GM18507 (cell line): ENCODE results near the gene TM2D1.
"Not testable (repeated sequence)": the region's sequence is repeated elsewhere in the genome, so short reads cannot be mapped to it uniquely, and the experiment has no call there.

Source experiments
- DNase-seq: peaks from one replicate; pipeline ENCODE4 v3.0.0; 2011; ENCODE audit warnings: low read depth; ENCODE audit not compliant: insufficient read length; ENCODE audit errors: extremely low spot score
- FAIRE-seq: peaks from 2 replicates; lab custom pipeline; 2011; peaks lifted over from hg19 to GRCh38; lab: Jason Lieb, UNC

Gene TM2D1

GRCh38 chr1:61727544-61727943 is 2.6 kb upstream of the TM2D1 start:
- DNase-seq (no peak), FAIRE-seq (no peak)

DNA sequence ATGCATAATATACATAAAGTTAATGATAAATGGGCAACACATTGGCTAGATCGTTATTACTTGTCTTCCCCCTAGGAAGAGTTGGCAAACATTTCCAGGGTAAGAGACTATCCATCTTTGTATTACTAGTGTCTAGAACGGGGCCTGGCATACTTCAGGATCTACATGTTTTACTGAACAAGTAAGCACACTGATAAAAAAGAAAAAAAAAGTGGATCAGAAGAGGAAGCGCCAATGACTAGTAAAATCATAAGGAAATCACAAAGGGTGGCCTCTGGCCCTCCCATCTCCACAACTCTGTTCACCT is 482 bp downstream of the TM2D1 start:
- DNase-seq (no peak), FAIRE-seq (no peak)

- not testable (repeated sequence) for DNase-seq, FAIRE-seq
These were observed 5.8 kb downstream of the TM2D1 start for GRCh38 chr1:61718996-61719663.

GRCh38 chr1:61711969-61712368 is 13.0 kb downstream of the TM2D1 start:
- no peak for FAIRE-seq

GRCh38 chr1:61711257-61711656 is 13.7 kb downstream of the TM2D1 start:
- not testable (repeated sequence) for FAIRE-seq

More at GRCh38 chr1:61711969-61712368, 13.0 kb downstream of the TM2D1 start:
- no peak for DNase-seq

GRCh38 chr1:61709908-61710289 is 15.0 kb downstream of the TM2D1 start:
- FAIRE-seq, result no peak
- DNase-seq, result no peak

More at GRCh38 chr1:61711257-61711656, 13.7 kb downstream of the TM2D1 start:
- DNase-seq, result not testable (repeated sequence)

DNA sequence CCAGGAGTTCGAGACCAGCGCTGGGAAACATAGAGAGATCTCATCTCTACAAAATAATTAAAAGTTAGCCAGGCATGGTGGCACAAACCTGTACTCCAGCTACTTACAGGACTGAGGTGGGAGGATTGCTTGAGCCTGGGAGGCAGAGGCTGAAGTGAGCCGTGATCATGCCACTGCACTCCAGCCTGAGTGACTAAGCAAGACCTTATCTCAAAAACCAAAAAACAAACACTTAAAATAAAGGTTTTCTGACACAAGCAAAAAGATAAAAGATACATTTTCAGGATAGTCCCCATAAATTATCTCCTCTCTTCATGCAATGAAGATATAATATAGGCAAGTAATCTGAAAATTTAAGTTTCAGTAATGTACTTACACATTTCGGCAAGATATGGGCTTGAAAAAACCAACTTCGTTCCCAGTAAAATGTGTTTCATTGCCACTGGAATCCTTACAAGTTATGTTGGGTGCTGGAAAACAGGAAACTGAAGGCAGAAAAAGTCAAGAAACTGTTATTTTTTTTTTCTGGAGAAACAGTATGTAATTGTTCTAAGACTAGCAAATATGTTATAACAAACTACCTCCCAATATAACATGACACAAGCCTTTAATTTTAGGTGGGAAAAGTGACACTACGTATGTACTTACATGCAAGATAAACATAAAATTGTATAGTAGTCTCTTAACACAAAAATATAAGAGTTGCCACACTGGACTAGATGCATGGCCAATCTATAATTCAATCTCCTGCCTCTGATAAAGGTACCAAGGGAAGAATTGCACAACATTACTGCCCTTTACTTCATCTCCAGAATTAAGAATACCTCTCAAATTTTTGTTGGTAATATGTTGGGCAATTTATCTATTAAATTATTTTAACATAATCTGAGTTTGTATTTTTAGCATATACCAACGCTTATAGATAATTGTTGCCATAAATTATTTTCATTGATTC is 15.7 kb downstream of the TM2D1 start:
- DNase-seq (no peak), FAIRE-seq (no peak)

- DNase-seq, result no peak
- FAIRE-seq, result no peak
These were observed 24.8 kb downstream of the TM2D1 start for GRCh38 chr1:61699911-61700851.

DNA sequence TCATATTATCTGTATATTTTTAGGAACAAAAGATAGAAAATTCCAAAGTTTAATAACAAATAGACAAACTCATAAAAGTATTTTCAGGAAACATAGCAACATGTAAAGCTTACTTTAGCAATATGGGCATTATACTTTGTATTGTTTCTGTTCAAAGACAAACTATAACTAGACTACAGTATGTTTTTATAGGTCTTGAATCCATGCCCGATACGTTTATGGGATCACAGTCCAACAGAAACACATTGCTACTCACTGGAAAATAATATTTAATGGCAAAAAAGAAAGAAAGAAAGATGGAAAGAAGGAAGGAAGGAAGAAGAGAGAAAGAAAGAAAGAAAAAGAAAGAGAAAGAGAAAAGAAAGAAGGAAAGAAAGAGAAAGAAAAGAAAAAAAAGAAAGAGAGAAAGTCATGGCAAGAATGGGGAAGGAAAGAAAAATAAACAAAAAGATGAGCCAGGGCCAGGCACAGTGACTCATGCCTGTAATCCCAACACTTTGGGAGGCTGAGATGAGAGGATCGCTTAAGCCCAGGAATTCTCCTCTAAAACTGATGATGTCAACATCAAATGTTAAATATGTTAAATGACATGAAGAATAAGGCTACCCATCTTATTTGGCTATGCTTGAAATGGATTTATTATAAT is 32.7 kb downstream of the TM2D1 start:
- DNase-seq (no peak), FAIRE-seq (no peak)

- DNase-seq (no peak), FAIRE-seq (no peak)
These were observed 37.0 kb downstream of the TM2D1 start for GRCh38 chr1:61687901-61688300.

DNA sequence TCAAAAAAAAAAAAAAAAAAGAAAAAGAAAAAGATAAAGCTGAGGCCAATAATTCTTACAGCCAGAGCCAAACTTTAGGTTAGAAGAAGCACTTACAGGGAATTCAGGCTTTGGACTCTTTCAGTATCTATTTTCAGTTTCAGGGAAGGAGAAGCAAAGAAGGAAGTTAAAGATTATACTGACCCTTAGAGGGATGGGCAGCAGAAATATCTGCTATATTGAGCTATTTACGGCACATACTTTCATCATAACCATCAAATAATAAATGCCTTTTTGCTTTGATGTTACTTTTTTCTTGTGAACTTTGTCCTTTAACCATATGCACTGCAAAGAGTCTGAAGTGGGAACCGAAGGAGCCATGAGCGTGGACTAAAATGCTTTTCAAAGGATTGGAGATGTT is 42.0 kb downstream of the TM2D1 start:
- FAIRE-seq (no peak), DNase-seq (no peak)

GRCh38 chr1:61680500-61680899 is 44.4 kb downstream of the TM2D1 start:
- FAIRE-seq (no peak), DNase-seq (no peak)

DNA sequence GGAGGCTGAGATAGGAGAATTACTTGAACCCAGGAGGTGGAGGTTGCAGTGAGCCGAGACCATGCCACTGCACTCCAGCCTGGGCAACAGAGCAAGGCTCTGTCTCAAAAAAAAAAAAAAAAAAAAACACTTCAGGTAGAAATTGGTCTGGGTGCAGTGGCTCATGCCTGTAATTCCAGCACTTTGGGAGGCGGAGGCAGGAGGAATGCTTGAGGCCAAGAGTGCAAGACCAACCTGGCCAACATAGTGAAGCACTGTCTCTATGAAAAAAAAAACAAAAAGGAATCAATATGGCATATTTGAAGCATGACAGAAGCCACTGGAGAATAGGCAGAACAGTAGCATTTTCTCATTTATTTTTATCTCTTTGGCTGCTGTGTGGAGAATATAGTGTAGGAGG is 48.1 kb downstream of the TM2D1 start:
- DNase-seq, FAIRE-seq: not testable (repeated sequence)

GRCh38 chr1:61674221-61674620 is 50.7 kb downstream of the TM2D1 start:
- DNase-seq (no peak), FAIRE-seq (no peak)

- no peak for FAIRE-seq
These were observed 52.6 kb downstream of the TM2D1 start for GRCh38 chr1:61672376-61672775.

GRCh38 chr1:61670445-61670844 is 54.5 kb downstream of the TM2D1 start:
- DNase-seq (no peak), FAIRE-seq (no peak)

More at GRCh38 chr1:61672376-61672775, 52.6 kb downstream of the TM2D1 start:
- DNase-seq, result no peak

- DNase-seq (no peak), FAIRE-seq (no peak)
These were observed 54.9 kb downstream of the TM2D1 start for GRCh38 chr1:61670016-61670415.

DNA sequence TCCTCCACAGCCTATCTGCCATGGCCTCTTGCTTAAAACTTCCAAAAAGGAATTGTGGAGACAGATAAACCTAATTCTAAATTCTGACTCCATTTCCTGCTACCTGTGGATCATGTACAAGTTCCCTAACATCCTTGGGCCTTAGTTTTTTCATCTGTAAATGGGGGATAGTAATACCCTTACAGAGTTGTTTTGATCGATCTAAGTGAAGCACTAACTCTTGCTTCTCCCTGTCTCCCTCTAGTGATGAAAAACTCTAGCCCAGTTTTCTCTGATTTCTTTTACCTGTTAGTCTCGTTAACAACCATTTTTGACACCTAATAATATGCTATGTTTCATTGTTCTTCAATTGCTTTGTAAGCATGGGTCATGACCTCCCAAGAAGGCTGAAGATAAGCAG is 65.9 kb downstream of the TM2D1 start:
- FAIRE-seq, result no peak
- DNase-seq, result no peak

GRCh38 chr1:61655453-61655852 is 69.5 kb downstream of the TM2D1 start:
- DNase-seq, result no peak
- FAIRE-seq, result no peak
